ENCODE results near the gene CCL4. TPM values are rescaled to one million over a fixed set of nuclear protein-coding genes. Genes with fewer than 3 reads are reported as not detected.

CCL4 gene
- total RNA-seq, 1 donor from 2014 or later: not detected

Other genes with a start within 250 kb of the CCL4 start
- gene HEATR9, start 234.9 kb upstream of the CCL4 start, total RNA-seq: not detected in 2 replicates
- gene CCL5, start 223.5 kb upstream of the CCL4 start, total RNA-seq: not detected in 2 replicates
- gene RDM1, start 173.1 kb upstream of the CCL4 start, total RNA-seq: 5.0 and 5.7 TPM in 2 replicates
- not detected in 2 replicates for gene LYZL6, start 160.1 kb upstream of the CCL4 start, total RNA-seq
- not detected in 2 replicates for gene CCL16, start 122.3 kb upstream of the CCL4 start, total RNA-seq
- gene CCL14, start 117.1 kb upstream of the CCL4 start, total RNA-seq: not detected in 2 replicates
- not detected in 2 replicates for gene CCL15, start 102.3 kb upstream of the CCL4 start, total RNA-seq
- gene CCL23, start 85.9 kb upstream of the CCL4 start, total RNA-seq: not detected in 2 replicates
- gene CCL18, start 39.6 kb upstream of the CCL4 start, total RNA-seq: not detected in 2 replicates
- gene CCL3, start 13.7 kb upstream of the CCL4 start, total RNA-seq: not detected in 2 replicates
- gene TBC1D3B, start 72.8 kb downstream of the CCL4 start, total RNA-seq: 12.5 and 13.2 TPM in 2 replicates
- 0.82 and 1.6 TPM in 2 replicates for gene CCL3L1, start 92.9 kb downstream of the CCL4 start, total RNA-seq
- gene CCL4L2, start 107.2 kb downstream of the CCL4 start, total RNA-seq: not detected in 2 replicates
- gene TBC1D3I, start 160.7 kb downstream of the CCL4 start, total RNA-seq: 0.71 and 0.96 TPM in 2 replicates
- not detected in 2 replicates for gene TBC1D3G, start 220.1 kb downstream of the CCL4 start, total RNA-seq

Measured in neural crest cell (in vitro differentiated cells).